Sciatic nerve (tissue), 1 donor: ENCODE results near the gene MUC6. TPM values are rescaled to one million over a fixed set of nuclear protein-coding genes. Genes with fewer than 3 reads are reported as not detected.

Experiments used
- total RNA-seq: library from RNA; stranded (reverse); fragmentation: NEBNext Ultra II Directional; extraction: Animal tissue kit (Norgen Biotek cat#: 25700); gene quantifications from one replicate; pipeline ENCODE4 v1.2.1, GENCODE V29; 2021
- donor health status: DM: no; HTN: no; CAD: no.

The MUC6 gene
- total RNA-seq, 1 donor from 2014 or later, result not detected

Other genes with a start within 250 kb of the MUC6 start
- gene CEND1, start 246.6 kb downstream of the MUC6 start, total RNA-seq, result not detected
- gene SLC25A22, start 238.4 kb downstream of the MUC6 start, total RNA-seq, result 7.2 TPM
- gene PIDD1, start 231.5 kb downstream of the MUC6 start, total RNA-seq, result 16.7 TPM
- 1,209 TPM for gene RPLP2, start 226.8 kb downstream of the MUC6 start, total RNA-seq
- gene PNPLA2, start 217.8 kb downstream of the MUC6 start, total RNA-seq, result 174 TPM
- gene CRACR2B, start 208.8 kb downstream of the MUC6 start, total RNA-seq, result 8.7 TPM
- gene CD151, start 203.8 kb downstream of the MUC6 start, total RNA-seq, result 263 TPM
- gene POLR2L, start 194.2 kb downstream of the MUC6 start, total RNA-seq, result 85.2 TPM
- gene TSPAN4, start 193.9 kb downstream of the MUC6 start, total RNA-seq, result 118 TPM
- gene CHID1, start 125.9 kb downstream of the MUC6 start, total RNA-seq, result 59.4 TPM
- gene AP2A2, start 110.8 kb downstream of the MUC6 start, total RNA-seq, result 119 TPM
- not detected for gene MUC2, start 38.2 kb upstream of the MUC6 start, total RNA-seq
- 0.27 TPM for gene MUC5AC, start 121.2 kb upstream of the MUC6 start, total RNA-seq
- gene MUC5B, start 186.3 kb upstream of the MUC6 start, total RNA-seq, result 0.71 TPM